GM19467 (cell line): ENCODE data around the gene CREG2.

Experiments
- ATAC-seq: cut with Tn5 transposase; IDR thresholded peaks from one replicate; pipeline ENCODE4 v1.9.1; 2021; ENCODE audit warnings: mild to moderate bottlenecking, moderate library complexity; ENCODE audit not compliant: unreplicated experiment

Gene CREG2

DNA sequence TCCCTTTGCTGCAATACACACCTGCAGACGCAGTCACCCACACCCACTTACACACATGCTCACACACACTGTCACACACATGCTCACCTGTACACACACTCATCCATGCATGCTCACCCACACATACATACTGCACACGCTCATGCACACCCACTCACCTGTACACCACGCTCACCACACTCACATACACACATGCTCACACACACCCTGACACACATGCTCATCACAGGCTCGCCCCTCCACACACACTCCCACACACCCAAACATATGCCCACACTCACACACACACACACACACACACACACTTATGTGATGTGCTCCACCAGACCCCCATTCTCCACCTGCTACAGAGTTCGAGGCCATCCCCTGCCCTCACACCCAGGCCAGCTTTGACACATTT is 22.8 kb upstream of the CREG2 start:
- ATAC-seq = no peak

DNA sequence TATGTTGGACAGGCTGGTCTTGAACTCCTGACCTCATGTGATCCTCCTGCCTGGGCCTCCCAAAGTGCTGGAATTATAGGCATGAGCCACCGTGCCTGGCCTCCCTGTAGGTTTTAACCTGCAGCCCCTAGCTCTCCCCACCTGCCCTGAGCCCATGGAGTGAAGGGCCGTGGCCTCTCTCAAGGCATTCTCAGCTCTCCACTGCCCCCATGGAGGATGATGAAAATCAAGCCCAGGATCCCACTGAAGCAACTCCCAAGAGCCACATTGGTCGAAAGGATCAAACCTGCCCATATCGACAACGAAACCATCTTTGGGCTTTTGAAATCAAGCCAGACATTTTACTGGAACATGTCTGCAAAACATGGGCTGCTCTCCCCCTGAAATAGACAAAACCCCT is 22.4 kb upstream of the CREG2 start:
- no peak for ATAC-seq

DNA sequence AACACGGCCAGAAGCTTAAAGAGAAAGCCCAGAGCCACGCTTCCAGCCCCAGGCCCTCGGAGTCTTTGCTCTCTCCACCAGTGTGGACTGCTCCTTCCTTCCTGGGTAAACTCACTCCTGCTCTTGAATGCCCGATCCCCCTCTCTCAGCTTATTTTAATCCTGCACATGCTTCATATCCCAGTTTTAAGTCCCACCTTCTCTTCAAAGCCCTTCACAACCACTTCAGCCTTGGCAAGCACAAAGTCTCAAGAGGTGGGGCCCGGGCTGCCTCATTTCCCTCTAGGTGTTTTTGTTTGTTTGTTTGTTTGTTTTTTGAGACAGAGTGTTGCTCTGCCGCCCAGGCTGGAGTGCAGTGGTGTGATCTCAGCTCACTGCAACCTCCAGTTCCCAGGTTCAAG is 21.6 kb upstream of the CREG2 start:
- ATAC-seq = no peak

DNA sequence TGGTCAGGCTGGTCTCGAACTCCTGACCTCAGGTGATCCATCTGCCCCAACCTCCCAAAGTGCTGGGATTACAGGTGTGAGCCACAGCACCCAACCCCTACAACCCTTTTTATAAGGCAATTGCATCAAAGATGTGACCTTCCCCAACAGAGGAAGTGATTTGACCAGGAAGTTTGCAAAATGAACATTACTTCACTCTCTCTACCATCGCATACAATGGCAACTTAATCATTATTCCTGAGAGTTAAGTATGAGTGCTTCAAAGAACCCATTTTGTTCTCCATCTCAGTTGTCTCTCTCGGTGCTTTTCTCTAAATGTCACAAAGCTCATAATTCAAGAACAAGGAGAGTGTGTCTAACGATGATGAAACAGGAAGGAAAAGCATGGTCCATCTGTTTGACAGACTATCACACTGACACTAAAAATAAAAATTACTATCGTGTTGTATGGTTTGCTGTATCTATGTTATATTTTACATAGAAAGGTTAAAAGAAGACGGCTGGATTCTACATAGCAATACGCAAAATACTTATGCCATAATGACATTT is 18.1 kb upstream of the CREG2 start:
- no peak for ATAC-seq

DNA sequence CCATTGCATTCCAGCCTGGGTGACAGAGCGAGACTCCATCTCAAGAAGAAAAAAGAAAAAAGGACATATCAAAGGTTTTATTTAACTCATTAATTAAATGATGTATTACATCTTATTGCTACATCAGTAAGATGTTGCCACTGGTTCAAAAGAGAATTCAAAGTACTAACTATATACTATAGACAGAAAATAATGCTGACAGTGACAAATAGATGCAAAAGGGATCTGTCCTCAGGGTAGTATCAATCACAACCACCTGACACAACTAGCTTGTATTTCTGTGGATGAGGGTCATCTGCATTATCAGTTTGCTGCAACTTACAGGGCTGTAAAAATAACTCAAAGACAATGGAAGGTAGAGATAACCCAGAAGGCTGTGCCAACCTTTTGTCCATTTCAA is 16.4 kb upstream of the CREG2 start:
- no peak for ATAC-seq

DNA sequence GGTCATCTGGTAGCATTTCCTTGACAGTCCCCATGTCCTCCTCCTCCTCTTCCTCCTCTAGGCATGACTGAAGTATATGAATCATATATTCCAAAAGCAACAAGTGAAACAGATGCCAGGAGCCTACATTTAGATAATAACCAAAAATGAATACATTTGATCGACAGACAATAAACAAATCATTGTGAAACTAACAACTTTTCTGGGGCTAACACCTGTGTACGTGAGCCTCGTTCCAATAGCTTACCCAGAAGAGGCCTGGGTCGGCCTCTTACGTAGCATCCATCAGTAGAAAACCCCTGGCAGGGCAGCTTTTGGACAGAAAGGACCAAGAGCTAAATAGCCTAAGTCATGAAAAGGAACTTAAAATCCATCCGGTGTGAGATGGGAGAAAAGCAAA is 15.3 kb upstream of the CREG2 start:
- no peak for ATAC-seq

DNA sequence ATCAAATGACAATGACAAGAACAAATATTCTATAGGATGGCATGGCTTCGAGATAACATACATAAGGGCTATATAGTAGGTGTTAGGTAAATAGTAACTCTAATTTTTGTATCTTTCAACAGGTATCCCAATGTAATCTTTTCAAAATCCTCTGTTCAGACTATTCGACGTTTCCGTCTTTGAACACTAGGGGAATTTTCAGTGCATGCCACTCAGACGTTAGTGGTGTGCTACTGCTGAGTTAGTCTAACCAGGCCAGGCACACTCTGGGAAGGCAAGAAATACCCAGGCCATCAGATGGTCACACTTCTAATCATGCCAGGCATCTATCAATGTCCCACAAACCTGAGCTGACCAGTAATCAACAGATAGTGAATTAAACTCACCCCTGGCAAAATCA is 14.6 kb upstream of the CREG2 start:
- ATAC-seq = no peak

DNA sequence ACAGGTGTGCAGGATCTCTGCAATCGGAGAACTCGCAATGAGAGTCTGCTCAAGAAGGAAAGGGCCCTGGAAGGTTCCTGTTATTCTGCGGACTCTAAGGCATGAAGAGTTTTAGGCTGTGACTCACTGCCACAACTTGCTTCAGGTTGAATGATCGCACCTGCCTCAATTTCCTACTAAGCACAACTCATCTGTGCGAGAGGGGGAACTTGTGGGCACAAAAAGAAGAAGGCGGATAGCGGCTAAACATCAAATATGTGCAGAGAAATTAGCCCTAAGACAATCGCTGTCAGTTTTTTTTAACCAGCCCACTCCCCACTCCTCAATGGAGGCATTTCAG is 14.0 kb upstream of the CREG2 start:
- ATAC-seq = no peak

DNA sequence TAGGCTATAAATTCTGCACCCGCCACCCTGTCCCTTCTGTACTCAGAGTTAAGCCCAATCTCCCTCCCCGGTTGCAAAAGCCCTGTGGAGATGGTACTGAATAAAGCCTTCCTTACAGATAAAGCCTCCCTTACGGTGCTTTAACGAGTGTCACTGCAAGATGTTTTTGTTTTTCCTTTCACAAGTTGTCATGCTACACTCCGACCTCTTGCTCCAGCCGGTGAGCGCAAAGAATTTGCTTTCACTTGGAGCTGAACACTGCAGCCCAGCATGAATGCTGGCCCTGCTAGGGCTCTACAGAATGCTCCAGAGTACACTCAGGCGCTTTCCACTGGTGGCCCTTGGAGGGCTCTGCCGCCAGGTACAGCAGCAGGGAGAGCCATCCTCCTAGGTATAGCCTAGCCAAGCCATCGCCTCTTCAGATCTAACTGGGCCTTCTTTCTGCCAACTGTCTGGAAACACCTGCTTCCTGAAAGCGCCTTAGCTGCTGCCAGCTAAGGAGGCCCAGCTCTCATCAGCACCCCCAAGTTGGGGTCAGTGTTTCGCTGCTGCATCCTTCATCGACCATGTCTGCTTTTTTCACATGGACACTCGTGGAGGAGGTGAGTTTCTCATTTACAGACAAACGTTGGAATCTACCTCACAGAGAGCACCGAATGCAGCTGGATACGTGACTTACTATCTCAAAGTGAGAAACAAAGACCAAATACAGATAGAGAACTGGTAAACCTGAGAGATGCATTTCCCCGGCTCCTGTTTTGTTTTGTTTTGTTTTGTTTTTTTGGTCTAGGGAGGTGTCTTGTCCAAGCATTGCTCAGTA is 13.4 kb upstream of the CREG2 start:
- no peak for ATAC-seq

DNA sequence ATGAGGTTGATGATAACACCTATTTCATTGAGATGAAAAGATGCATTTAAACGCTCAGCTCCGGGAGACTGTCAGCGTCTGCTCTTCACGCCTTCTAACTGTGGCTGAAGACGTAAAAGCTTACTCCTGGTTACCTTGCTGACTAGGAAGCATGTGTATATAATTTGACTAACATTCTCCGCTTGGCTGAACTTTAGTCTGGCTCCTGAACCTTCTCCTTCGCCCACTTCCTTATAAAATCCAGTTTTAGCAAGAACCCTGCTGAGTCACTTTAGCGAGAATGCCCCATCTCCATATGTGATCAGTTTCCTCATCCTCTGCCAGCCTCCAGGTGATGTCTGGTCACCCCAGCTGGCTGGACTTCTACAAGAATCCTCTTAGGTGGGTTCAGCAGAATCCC is 12.7 kb upstream of the CREG2 start:
- no peak for ATAC-seq

DNA sequence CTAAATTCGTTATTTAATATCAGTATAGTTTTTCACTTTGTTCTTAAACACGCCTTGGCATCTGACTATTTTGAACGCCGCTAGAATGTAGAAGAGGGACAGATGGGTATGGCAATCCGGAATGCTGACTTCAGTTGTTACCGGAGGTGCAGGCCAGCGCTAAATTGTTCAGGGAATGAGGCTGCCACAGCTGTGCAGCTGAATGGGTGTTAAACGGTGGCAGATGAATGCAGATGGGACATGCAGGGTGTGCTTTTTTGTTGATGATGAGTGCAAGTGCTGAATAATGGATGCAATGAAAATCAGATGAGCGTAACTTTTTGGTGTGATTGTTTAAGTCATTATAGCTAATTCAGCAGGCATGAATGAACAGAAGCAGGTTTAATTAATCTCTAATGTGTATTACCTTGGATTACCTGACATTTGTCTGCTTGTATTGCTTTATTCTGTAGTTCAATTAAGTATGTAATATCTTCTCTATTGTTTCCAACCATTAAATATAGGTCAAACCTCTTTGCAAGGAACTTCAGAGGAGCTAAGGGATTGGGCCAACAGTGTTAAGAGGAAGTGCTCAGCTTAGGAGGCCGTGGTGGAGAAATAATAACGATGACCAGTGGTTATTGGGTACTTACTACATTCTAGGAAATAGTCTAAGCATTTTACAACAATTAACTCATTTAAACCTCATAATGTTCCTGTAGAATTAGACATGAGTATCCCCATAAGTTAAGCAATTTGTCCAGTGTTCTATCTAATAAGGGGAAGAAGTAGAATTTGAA is 11.9 kb upstream of the CREG2 start:
- ATAC-seq = no peak

DNA sequence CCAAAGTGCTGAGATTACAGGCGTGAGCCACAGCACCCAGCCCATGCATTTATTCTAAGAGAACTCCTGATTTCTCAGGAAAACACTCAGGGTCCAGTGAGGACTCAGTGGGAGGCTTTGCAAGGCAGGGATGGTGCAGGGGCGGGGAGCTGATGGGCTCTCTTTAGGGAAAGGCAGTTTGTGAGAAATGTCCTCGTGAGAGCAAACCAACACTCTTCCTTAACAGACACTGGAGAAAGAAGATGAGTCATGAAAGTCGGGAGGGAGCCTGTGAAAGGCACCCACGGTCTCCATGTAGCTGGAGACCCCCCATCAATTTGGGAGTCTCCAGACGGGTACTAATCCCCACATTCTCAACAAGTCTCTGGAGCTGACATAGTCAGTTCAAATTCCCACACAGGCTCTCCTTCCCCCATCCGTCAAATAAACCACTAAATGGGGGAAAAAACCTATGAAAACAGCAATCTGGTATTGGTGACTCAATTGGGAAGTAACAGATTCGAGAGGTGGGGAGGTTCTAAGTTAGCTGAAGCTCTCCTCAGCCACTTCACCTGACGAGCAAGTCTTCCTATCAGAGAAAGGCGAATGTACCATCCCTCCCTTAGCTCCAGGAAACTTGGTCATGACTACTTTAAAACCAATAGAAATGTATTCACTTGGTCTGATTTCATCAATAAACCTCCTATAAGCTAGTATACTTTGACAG is 11.0 kb upstream of the CREG2 start:
- no peak for ATAC-seq

DNA sequence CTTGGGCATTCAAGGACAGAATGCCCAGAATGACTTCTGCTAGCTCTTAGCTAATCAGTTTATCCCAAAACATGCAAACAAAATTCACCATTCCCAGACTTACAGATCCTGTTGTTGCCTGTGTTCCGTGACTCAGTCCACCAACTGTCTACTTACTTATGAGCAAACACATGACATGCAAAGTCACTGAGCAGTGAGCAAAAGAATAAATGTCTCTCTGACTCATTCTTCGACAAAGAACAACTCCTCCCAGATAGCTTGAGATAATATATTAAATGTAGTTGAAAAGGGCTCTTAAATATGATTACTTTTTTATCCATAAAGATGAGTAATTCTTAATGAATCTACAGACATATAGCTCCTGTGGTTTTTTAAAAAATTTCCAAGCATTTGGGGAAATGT is 9.0 kb upstream of the CREG2 start:
- no peak for ATAC-seq

DNA sequence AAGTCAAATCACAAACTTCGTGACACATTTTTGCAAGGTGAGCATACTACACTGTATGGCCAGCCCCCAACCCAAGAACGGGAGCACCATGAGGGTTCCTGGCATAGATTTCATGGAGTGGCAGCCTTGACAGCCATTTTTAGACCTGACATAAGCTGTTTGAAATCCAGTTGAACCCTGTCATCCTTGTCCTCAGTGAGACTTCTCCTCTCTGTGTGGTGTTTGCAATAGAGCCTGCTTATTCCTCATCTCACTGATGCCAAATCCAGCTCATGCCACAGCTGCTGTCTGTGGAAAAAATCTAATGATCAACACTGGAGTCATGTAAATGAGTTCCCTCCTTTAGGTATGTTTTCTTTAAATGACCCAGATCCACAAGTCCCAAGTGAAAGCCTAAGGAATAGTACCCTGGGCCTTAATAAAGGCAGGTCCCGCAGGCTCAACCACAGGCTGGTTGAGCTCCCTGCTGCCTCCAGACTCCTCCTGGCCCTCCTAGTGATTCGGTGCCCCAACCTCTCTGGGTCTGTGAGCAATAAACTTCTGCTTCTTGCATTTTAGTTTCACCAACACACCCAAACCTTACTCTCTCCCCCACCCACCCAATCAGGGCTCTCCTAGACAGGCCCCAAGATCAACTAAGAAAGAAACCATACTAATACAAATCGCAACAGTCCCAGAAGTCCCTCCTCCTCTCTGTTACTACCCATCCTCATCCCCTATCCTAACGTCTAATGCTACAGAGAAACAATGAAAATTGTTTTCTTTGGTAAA is 8.4 kb upstream of the CREG2 start:
- no peak for ATAC-seq

DNA sequence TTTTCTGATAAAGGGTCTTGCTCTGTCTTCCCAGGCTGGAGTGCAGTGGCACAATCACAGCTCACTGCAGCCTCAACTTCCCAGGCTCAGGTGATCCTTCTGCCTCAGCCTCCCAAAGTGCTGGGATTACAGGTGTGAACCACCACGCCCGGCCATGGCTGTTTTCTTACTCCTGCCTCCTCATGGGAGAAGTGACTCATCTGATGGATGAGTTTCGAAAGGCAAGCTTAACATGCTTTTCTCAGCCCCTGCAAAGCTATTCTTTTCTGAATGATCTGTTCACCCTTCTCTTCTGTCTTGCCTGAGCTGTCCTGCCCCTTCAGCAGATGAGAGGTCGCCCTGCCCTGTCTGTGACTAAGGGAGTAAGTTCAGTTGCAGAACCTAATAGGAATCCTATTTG is 929 bp upstream of the CREG2 start:
- ATAC-seq = no peak

DNA sequence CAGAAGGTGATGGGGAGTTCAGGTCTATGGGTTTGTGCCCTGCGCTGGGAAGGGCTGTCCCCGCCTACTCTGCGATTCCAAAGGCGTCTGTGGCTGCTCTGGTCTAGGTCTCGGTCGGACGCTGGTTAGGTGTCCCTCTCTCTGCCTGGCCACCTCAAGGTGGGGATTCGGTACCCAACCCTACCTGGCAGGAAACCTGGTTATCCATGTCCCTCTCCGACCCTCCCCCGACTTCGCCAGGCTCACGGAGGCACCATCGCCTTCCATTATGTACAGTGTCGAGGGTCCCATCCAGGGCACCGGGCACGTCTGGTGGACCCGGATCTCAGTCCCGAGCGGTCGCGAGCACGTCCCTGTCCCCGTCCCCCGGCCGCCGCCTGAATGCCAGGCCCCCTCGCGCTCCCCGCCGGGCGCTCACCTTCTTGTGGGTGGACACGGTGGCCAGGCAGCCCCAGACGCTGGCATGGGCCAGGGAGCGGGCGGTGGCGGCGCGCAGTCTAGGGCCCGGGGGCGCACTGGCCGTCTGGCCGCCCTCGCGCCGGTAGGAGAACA is 628 bp downstream of the CREG2 start:
- ATAC-seq = no peak

DNA sequence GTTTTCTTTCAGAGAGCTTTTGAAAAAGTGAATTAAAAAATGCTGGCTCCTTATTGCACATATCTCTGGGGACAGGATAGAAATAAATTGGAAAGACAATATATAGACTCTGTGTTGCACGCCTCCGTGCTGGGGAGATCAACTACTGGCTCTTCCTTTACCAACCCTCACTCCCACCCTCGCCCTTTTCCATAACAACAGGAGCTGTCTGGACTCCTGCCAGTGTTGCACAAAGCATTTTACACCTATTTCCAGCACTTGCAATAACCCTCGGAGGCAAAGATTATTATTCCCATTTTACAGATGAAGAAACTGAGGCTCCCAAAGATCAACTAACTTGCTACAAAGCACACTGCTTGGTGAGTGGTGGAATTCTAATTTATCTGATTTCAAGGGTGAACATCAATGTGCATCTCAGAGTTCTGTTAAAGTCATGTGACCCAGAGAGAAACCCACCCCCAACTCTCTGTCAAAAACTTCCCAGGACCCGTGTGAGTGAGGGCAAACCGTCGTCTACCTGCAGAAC is 4.2 kb downstream of the CREG2 start:
- ATAC-seq = no peak

DNA sequence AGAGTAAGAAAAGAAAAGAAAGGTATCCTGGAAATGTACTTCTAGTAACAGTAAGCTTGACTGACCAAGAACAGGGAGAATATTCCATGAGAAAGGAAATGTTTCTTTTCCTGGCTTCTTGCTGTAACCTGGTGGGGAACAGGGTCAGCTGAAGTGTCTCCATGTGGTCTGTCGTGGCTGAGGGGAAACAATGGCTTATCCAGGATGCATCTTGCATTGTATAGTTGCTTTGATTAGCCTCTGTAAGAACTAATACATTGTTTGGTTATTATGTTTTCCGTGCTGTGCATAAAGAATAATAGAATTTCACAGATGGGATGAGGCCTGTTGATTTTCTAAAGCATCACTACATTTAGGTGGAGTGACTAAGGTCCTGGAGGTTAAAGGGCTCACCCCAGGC is 4.9 kb downstream of the CREG2 start:
- ATAC-seq = no peak

DNA sequence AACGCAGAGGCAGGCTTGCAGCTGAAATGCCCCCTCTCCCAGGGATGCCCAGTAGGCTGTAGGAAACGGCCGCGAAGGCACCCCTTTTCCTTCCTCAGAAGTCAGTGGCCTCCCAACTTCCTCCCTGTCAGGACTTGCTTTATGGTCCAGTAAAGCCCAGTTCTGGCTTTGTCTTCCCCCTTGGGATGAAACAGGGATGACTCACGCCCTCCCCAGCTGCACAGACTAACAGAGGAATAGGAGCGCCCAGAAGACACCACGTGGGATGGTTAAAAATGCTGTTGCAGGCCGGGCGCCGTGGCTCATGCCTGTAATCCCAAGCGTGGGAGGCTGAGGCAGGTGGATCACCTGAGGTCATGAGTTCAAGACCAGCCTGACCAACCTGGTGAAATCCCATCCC is 6.9 kb downstream of the CREG2 start:
- ATAC-seq = no peak

DNA sequence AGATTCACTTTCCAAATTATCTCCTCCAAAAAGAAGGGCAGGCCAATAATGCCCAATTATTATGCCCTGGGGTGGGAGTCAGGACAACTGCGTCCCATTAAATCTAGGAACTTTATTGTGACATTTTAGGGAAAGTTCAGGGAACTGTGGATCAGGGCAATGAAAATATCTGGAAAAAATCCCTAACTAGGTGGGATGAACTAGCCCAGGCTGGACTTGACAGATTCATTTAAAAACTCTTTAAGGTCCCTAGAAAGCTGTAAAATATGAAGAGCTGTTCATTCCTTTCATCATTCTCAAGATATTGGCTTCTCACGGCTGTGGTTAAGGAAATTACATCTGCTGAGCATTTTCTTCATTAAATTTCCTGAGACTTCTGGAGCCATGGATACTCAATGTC is 8.2 kb downstream of the CREG2 start:
- ATAC-seq = no peak
